Measurements from ENCODE around the gene RFX4.

The RFX4 gene

GRCh38 chr12:106648736-106649135, 65.9 kb downstream of the RFX4 start:
- H3K79me2 ChIP-seq (ENCODE audit: insufficient read depth, low read length) = no peaks in the 10 kb centered on the region
- H3K9me3 ChIP-seq (ENCODE audit: insufficient read depth, low read length, severe bottlenecking) = no peaks in the 10 kb centered on the region
- no peaks in the 10 kb centered on the region for H3K27me3 ChIP-seq (ENCODE audit: insufficient read depth, low read length, poor library complexity)
- DNase-seq = no peak
- H3K27ac ChIP-seq (ENCODE audit: low read length) = no peak overlapping the region
- H3K9ac ChIP-seq (ENCODE audit: low read depth, low read length) = no peak overlapping the region
- TF ChIP-seq, protein P1, sequence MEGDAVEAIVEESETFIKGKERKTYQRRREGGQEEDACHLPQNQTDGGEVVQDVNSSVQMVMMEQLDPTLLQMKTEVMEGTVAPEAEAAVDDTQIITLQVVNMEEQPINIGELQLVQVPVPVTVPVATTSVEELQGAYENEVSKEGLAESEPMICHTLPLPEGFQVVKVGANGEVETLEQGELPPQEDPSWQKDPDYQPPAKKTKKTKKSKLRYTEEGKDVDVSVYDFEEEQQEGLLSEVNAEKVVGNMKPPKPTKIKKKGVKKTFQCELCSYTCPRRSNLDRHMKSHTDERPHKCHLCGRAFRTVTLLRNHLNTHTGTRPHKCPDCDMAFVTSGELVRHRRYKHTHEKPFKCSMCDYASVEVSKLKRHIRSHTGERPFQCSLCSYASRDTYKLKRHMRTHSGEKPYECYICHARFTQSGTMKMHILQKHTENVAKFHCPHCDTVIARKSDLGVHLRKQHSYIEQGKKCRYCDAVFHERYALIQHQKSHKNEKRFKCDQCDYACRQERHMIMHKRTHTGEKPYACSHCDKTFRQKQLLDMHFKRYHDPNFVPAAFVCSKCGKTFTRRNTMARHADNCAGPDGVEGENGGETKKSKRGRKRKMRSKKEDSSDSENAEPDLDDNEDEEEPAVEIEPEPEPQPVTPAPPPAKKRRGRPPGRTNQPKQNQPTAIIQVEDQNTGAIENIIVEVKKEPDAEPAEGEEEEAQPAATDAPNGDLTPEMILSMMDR (IDR thresholded peaks at IDR 0.05; ENCODE audit: borderline replicate concordance, extremely low read depth, low read length, poor library complexity, severe bottlenecking) = no peak
- no peak for TF ChIP-seq EZH2 (IDR thresholded peaks at IDR 0.05; ENCODE audit: borderline replicate concordance, low read depth, low read length, severe bottlenecking)
- no peaks in the 10 kb centered on the region for H3K4me1 ChIP-seq (ENCODE audit: insufficient read depth, low read length)
- no peaks in the 10 kb centered on the region for H3K36me3 ChIP-seq (ENCODE audit: insufficient read depth, low read length)
- ATAC-seq (ENCODE audit: insufficient read depth, low read depth) = no peak
- no peak overlapping the region for H2AFZ ChIP-seq (ENCODE audit: low read depth, low read length)
- H3K4me2 ChIP-seq (ENCODE audit: insufficient read depth, low read length) = no peak overlapping the region
- H3K4me3 ChIP-seq (ENCODE audit: low read depth in 1 of 2, low read length in 2 of 2) = no peak overlapping the region
- no peaks in the 10 kb centered on the region for H4K20me1 ChIP-seq (ENCODE audit: insufficient read depth, low read length)

GRCh38 chr12:106651552-106651951, 68.7 kb downstream of the RFX4 start:
- TF ChIP-seq, protein P1 (IDR thresholded peaks at IDR 0.05; ENCODE audit: borderline replicate concordance, extremely low read depth, low read length, poor library complexity, severe bottlenecking) = no peak
- no peak for TF ChIP-seq EZH2 (IDR thresholded peaks at IDR 0.05; ENCODE audit: borderline replicate concordance, low read depth, low read length, severe bottlenecking)
- no peaks in the 10 kb centered on the region for H3K79me2 ChIP-seq (ENCODE audit: insufficient read depth, low read length)

GRCh38 chr12:106652510-106653015, 69.8 kb downstream of the RFX4 start:
- no peak overlapping the region for H3K9ac ChIP-seq (ENCODE audit: low read depth, low read length)
- no peak overlapping the region for H3K4me3 ChIP-seq (ENCODE audit: low read depth in 1 of 2, low read length in 2 of 2)
- H3K4me2 ChIP-seq (ENCODE audit: insufficient read depth, low read length) = no peak overlapping the region
- no peak for ATAC-seq (ENCODE audit: insufficient read depth, low read depth)
- TF ChIP-seq, protein P1 (IDR thresholded peaks at IDR 0.05; ENCODE audit: borderline replicate concordance, extremely low read depth, low read length, poor library complexity, severe bottlenecking) = no peak
- no peak for TF ChIP-seq EZH2 (IDR thresholded peaks at IDR 0.05; ENCODE audit: borderline replicate concordance, low read depth, low read length, severe bottlenecking)
- H3K27ac ChIP-seq (ENCODE audit: low read length) = no peak overlapping the region
- no peaks in the 10 kb centered on the region for H3K79me2 ChIP-seq (ENCODE audit: insufficient read depth, low read length)
- no peaks in the 10 kb centered on the region for H3K36me3 ChIP-seq (ENCODE audit: insufficient read depth, low read length)
- no peak for DNase-seq
- H3K9me3 ChIP-seq (ENCODE audit: insufficient read depth, low read length, severe bottlenecking) = no peaks in the 10 kb centered on the region
- H2AFZ ChIP-seq (ENCODE audit: low read depth, low read length) = no peak overlapping the region
- no peaks in the 10 kb centered on the region for H3K4me1 ChIP-seq (ENCODE audit: insufficient read depth, low read length)
- H3K27me3 ChIP-seq (ENCODE audit: insufficient read depth, low read length, poor library complexity) = no peaks in the 10 kb centered on the region
- H4K20me1 ChIP-seq (ENCODE audit: insufficient read depth, low read length) = no peaks in the 10 kb centered on the region

More at GRCh38 chr12:106651552-106651951, 68.7 kb downstream of the RFX4 start:
- H3K4me3 ChIP-seq (ENCODE audit: low read depth in 1 of 2, low read length in 2 of 2) = no peak overlapping the region
- H3K27ac ChIP-seq (ENCODE audit: low read length) = no peak overlapping the region
- no peaks in the 10 kb centered on the region for H3K9me3 ChIP-seq (ENCODE audit: insufficient read depth, low read length, severe bottlenecking)
- no peaks in the 10 kb centered on the region for H3K4me1 ChIP-seq (ENCODE audit: insufficient read depth, low read length)
- H3K36me3 ChIP-seq (ENCODE audit: insufficient read depth, low read length) = no peaks in the 10 kb centered on the region
- H4K20me1 ChIP-seq (ENCODE audit: insufficient read depth, low read length) = no peaks in the 10 kb centered on the region
- H3K27me3 ChIP-seq (ENCODE audit: insufficient read depth, low read length, poor library complexity) = no peaks in the 10 kb centered on the region
- no peak overlapping the region for H3K4me2 ChIP-seq (ENCODE audit: insufficient read depth, low read length)
- no peak overlapping the region for H3K9ac ChIP-seq (ENCODE audit: low read depth, low read length)
- no peak for ATAC-seq (ENCODE audit: insufficient read depth, low read depth)
- H2AFZ ChIP-seq (ENCODE audit: low read depth, low read length) = no peak overlapping the region
- DNase-seq = no peak

DNA sequence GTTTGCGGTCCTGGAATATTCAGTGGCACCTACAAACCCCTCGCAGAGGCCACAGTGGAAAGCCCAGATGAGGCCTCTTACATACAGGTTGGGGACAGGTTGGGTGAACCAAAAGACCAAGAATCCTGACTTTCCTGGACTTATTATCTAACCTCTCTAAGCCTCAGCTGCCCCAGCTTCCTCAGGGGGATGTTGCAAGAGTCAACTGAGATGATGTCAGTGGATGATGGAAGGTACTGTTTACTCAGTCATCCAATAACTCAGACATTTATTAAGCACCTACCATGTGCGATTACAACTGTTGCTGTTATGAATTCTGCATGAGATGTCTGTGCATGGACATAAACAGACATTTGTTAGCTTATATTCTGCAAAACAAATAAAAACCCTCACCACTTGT, 72.8 kb downstream of the RFX4 start:
- Histone ChIP-seq H3K9ac (ENCODE audit: low read depth, low read length) (no peak overlapping the region), H3K27me3 (ENCODE audit: insufficient read depth, low read length, poor library complexity) (no peaks in the 10 kb centered on the region), H2AFZ (ENCODE audit: low read depth, low read length) (no peak overlapping the region), H3K79me2 (ENCODE audit: insufficient read depth, low read length) (no peaks in the 10 kb centered on the region), H3K9me3 (ENCODE audit: insufficient read depth, low read length, severe bottlenecking) (peaks cover 6% of the 10 kb centered on the region), H3K36me3 (ENCODE audit: insufficient read depth, low read length) (no peaks in the 10 kb centered on the region), H4K20me1 (ENCODE audit: insufficient read depth, low read length) (no peaks in the 10 kb centered on the region), H3K4me3 (ENCODE audit: low read depth in 1 of 2, low read length in 2 of 2) (no peak overlapping the region), H3K4me1 (ENCODE audit: insufficient read depth, low read length) (no peaks in the 10 kb centered on the region), H3K27ac (ENCODE audit: low read length) (no peak overlapping the region), H3K4me2 (ENCODE audit: insufficient read depth, low read length) (no peak overlapping the region)
- ATAC-seq (ENCODE audit: insufficient read depth, low read depth) (no peak), DNase-seq (no peak)
- no peak for TF ChIP-seq EZH2 (IDR thresholded peaks at IDR 0.05; ENCODE audit: borderline replicate concordance, low read depth, low read length, severe bottlenecking)
- TF ChIP-seq, protein P1 (IDR thresholded peaks at IDR 0.05; ENCODE audit: borderline replicate concordance, extremely low read depth, low read length, poor library complexity, severe bottlenecking) = no peak
